ENCODE data around the gene MACROH2A2. TPM values are rescaled to one million over a fixed set of nuclear protein-coding genes. Genes with fewer than 3 reads are reported as not detected.
A peak's percentile ranks its signal among the peaks of the same experiment; 100 is the strongest.

Gene MACROH2A2
- total RNA-seq, 1 experiment from 2014 or later = not detected

GRCh38 chr10:70112071-70112470 lies 59.4 kb downstream of the MACROH2A2 start:
- no peak for DNase-seq
- Histone ChIP-seq H4K20me1 (ENCODE audit: insufficient read depth, low read depth, low read length) (no peaks in the 10 kb centered on the region), H3K4me3 (ENCODE audit: low read length) (no peak overlapping the region), H3K9me3 (ENCODE audit: low read length) (no peaks in the 10 kb centered on the region), H3K9me2 (replicated peaks; ENCODE audit: insufficient read depth, low read length) (no peaks in the 10 kb centered on the region), H3K27ac (ENCODE audit: low read length) (no peak overlapping the region), H3K4me1 (ENCODE audit: low read length) (no peaks in the 10 kb centered on the region), H3K4me2 (ENCODE audit: low read depth, low read length, poor library complexity, severe bottlenecking) (no peak overlapping the region), H3K27me3 (ENCODE audit: low read length) (no peaks in the 10 kb centered on the region), H3K79me2 (ENCODE audit: low read length) (no peaks in the 10 kb centered on the region), H3K36me3 (ENCODE audit: insufficient read depth, low read length) (0 out of 2 replicates have a peak, but pooled peaks cover 7% of the 10 kb centered on the region), H2AFZ (ENCODE audit: low read length) (no peak overlapping the region), H3K9ac (ENCODE audit: low read length) (no peak overlapping the region)

- H3K9me3 ChIP-seq (ENCODE audit: low read length) = no peaks in the 10 kb centered on the region
- H4K20me1 ChIP-seq (ENCODE audit: insufficient read depth, low read depth, low read length) = no peaks in the 10 kb centered on the region
- no peaks in the 10 kb centered on the region for H3K9me2 ChIP-seq (replicated peaks; ENCODE audit: insufficient read depth, low read length)
- no peak for DNase-seq
- no peaks in the 10 kb centered on the region for H3K79me2 ChIP-seq (ENCODE audit: low read length)
- no peak overlapping the region for H3K4me3 ChIP-seq (ENCODE audit: low read length)
- no peak overlapping the region for H3K4me2 ChIP-seq (ENCODE audit: low read depth, low read length, poor library complexity, severe bottlenecking)
- no peaks in the 10 kb centered on the region for H3K27me3 ChIP-seq (ENCODE audit: low read length)
- no peak overlapping the region for H3K9ac ChIP-seq (ENCODE audit: low read length)
- no peaks in the 10 kb centered on the region for H3K4me1 ChIP-seq (ENCODE audit: low read length)
- H3K36me3 ChIP-seq (ENCODE audit: insufficient read depth, low read length) = peaks cover 10% of the 10 kb centered on the region; the same call in 1 of the 2 replicates
- H3K27ac ChIP-seq (ENCODE audit: low read length) = no peak overlapping the region
- no peak overlapping the region for H2AFZ ChIP-seq (ENCODE audit: low read length)
These were observed 62.3 kb downstream of the MACROH2A2 start for GRCh38 chr10:70114902-70115301.

GRCh38 chr10:70115948-70116682 lies 63.5 kb downstream of the MACROH2A2 start:
- no peaks in the 10 kb centered on the region for H3K9me2 ChIP-seq (replicated peaks; ENCODE audit: insufficient read depth, low read length)

GRCh38 chr10:70117646-70118045 lies 65.0 kb downstream of the MACROH2A2 start:
- DNase-seq = no peak
- Histone ChIP-seq H3K4me2 (ENCODE audit: low read depth, low read length, poor library complexity, severe bottlenecking) (no peak overlapping the region), H3K27ac (ENCODE audit: low read length) (no peak overlapping the region), H3K9ac (ENCODE audit: low read length) (no peak overlapping the region), H3K9me2 (replicated peaks; ENCODE audit: insufficient read depth, low read length) (no peaks in the 10 kb centered on the region), H4K20me1 (ENCODE audit: insufficient read depth, low read depth, low read length) (no peaks in the 10 kb centered on the region), H3K4me3 (ENCODE audit: low read length) (no peak overlapping the region), H3K4me1 (ENCODE audit: low read length) (no peaks in the 10 kb centered on the region), H3K36me3 (ENCODE audit: insufficient read depth, low read length) (peaks cover 11% of the 10 kb centered on the region; the same call in 1 of the 2 replicates), H3K79me2 (ENCODE audit: low read length) (no peaks in the 10 kb centered on the region), H3K9me3 (ENCODE audit: low read length) (no peaks in the 10 kb centered on the region), H2AFZ (ENCODE audit: low read length) (no peak overlapping the region), H3K27me3 (ENCODE audit: low read length) (no peaks in the 10 kb centered on the region)

More at GRCh38 chr10:70115948-70116682, 63.5 kb downstream of the MACROH2A2 start:
- no peaks in the 10 kb centered on the region for H3K4me1 ChIP-seq (ENCODE audit: low read length)
- H3K27me3 ChIP-seq (ENCODE audit: low read length) = no peaks in the 10 kb centered on the region
- no peak overlapping the region for H3K4me2 ChIP-seq (ENCODE audit: low read depth, low read length, poor library complexity, severe bottlenecking)
- H3K36me3 ChIP-seq (ENCODE audit: insufficient read depth, low read length) = peaks cover 11% of the 10 kb centered on the region; the same call in 1 of the 2 replicates
- no peak overlapping the region for H3K9ac ChIP-seq (ENCODE audit: low read length)
- no peaks in the 10 kb centered on the region for H4K20me1 ChIP-seq (ENCODE audit: insufficient read depth, low read depth, low read length)
- no peaks in the 10 kb centered on the region for H3K9me3 ChIP-seq (ENCODE audit: low read length)
- no peaks in the 10 kb centered on the region for H3K79me2 ChIP-seq (ENCODE audit: low read length)
- H3K4me3 ChIP-seq (ENCODE audit: low read length) = no peak overlapping the region
- H2AFZ ChIP-seq (ENCODE audit: low read length) = no peak overlapping the region
- H3K27ac ChIP-seq (ENCODE audit: low read length) = no peak overlapping the region
- DNase-seq = peak; percentile 76

- no peak for DNase-seq
- Histone ChIP-seq H3K79me2 (ENCODE audit: low read length) (no peaks in the 10 kb centered on the region), H3K9me2 (replicated peaks; ENCODE audit: insufficient read depth, low read length) (no peaks in the 10 kb centered on the region), H3K4me3 (ENCODE audit: low read length) (no peak overlapping the region), H4K20me1 (ENCODE audit: insufficient read depth, low read depth, low read length) (no peaks in the 10 kb centered on the region), H3K4me1 (ENCODE audit: low read length) (no peaks in the 10 kb centered on the region), H2AFZ (ENCODE audit: low read length) (no peak overlapping the region), H3K27ac (ENCODE audit: low read length) (no peak overlapping the region), H3K27me3 (ENCODE audit: low read length) (no peaks in the 10 kb centered on the region), H3K4me2 (ENCODE audit: low read depth, low read length, poor library complexity, severe bottlenecking) (no peak overlapping the region), H3K9ac (ENCODE audit: low read length) (no peak overlapping the region), H3K9me3 (ENCODE audit: low read length) (no peaks in the 10 kb centered on the region), H3K36me3 (ENCODE audit: insufficient read depth, low read length) (peaks cover 11% of the 10 kb centered on the region; the same call in 1 of the 2 replicates)
These were observed 65.5 kb downstream of the MACROH2A2 start for GRCh38 chr10:70118196-70118595.

GRCh38 chr10:70119197-70119596 lies 66.6 kb downstream of the MACROH2A2 start:
- H3K9me3 ChIP-seq (ENCODE audit: low read length) = no peaks in the 10 kb centered on the region
- no peaks in the 10 kb centered on the region for H4K20me1 ChIP-seq (ENCODE audit: insufficient read depth, low read depth, low read length)
- H3K27me3 ChIP-seq (ENCODE audit: low read length) = no peaks in the 10 kb centered on the region
- DNase-seq = no peak
- H3K9me2 ChIP-seq (replicated peaks; ENCODE audit: insufficient read depth, low read length) = no peaks in the 10 kb centered on the region
- H3K4me2 ChIP-seq (ENCODE audit: low read depth, low read length, poor library complexity, severe bottlenecking) = no peak overlapping the region
- no peak overlapping the region for H3K27ac ChIP-seq (ENCODE audit: low read length)
- no peaks in the 10 kb centered on the region for H3K79me2 ChIP-seq (ENCODE audit: low read length)
- no peak overlapping the region for H2AFZ ChIP-seq (ENCODE audit: low read length)
- H3K9ac ChIP-seq (ENCODE audit: low read length) = no peak overlapping the region
- no peaks in the 10 kb centered on the region for H3K4me1 ChIP-seq (ENCODE audit: low read length)
- no peak overlapping the region for H3K4me3 ChIP-seq (ENCODE audit: low read length)
- peaks cover 8% of the 10 kb centered on the region; the same call in 1 of the 2 replicates for H3K36me3 ChIP-seq (ENCODE audit: insufficient read depth, low read length)

- peaks cover 8% of the 10 kb centered on the region; the same call in 1 of the 2 replicates for H3K36me3 ChIP-seq (ENCODE audit: insufficient read depth, low read length)
- H3K4me1 ChIP-seq (ENCODE audit: low read length) = no peaks in the 10 kb centered on the region
- no peak overlapping the region for H3K9ac ChIP-seq (ENCODE audit: low read length)
- H3K9me3 ChIP-seq (ENCODE audit: low read length) = no peaks in the 10 kb centered on the region
- no peak for DNase-seq
- H3K4me2 ChIP-seq (ENCODE audit: low read depth, low read length, poor library complexity, severe bottlenecking) = no peak overlapping the region
- H3K79me2 ChIP-seq (ENCODE audit: low read length) = peaks cover 1% of the 10 kb centered on the region; the same call in 1 of the 2 replicates
- H3K4me3 ChIP-seq (ENCODE audit: low read length) = no peak overlapping the region
- no peaks in the 10 kb centered on the region for H3K27me3 ChIP-seq (ENCODE audit: low read length)
- no peak overlapping the region for H2AFZ ChIP-seq (ENCODE audit: low read length)
- no peaks in the 10 kb centered on the region for H4K20me1 ChIP-seq (ENCODE audit: insufficient read depth, low read depth, low read length)
- H3K9me2 ChIP-seq (replicated peaks; ENCODE audit: insufficient read depth, low read length) = no peaks in the 10 kb centered on the region
- no peak overlapping the region for H3K27ac ChIP-seq (ENCODE audit: low read length)
These were observed 67.0 kb downstream of the MACROH2A2 start for GRCh38 chr10:70119623-70120022.

GRCh38 chr10:70120417-70120816 lies 67.8 kb downstream of the MACROH2A2 start:
- no peaks in the 10 kb centered on the region for H3K9me2 ChIP-seq (replicated peaks; ENCODE audit: insufficient read depth, low read length)
- DNase-seq = no peak
- no peaks in the 10 kb centered on the region for H3K27me3 ChIP-seq (ENCODE audit: low read length)
- no peaks in the 10 kb centered on the region for H4K20me1 ChIP-seq (ENCODE audit: insufficient read depth, low read depth, low read length)
- no peak overlapping the region for H3K9ac ChIP-seq (ENCODE audit: low read length)
- no peaks in the 10 kb centered on the region for H3K4me1 ChIP-seq (ENCODE audit: low read length)
- H3K9me3 ChIP-seq (ENCODE audit: low read length) = no peaks in the 10 kb centered on the region
- H3K4me2 ChIP-seq (ENCODE audit: low read depth, low read length, poor library complexity, severe bottlenecking) = no peak overlapping the region
- H3K36me3 ChIP-seq (ENCODE audit: insufficient read depth, low read length) = peaks cover 8% of the 10 kb centered on the region; the same call in 1 of the 2 replicates
- peaks cover 3% of the 10 kb centered on the region; the same call in 1 of the 2 replicates for H3K79me2 ChIP-seq (ENCODE audit: low read length)
- H3K27ac ChIP-seq (ENCODE audit: low read length) = no peak overlapping the region
- no peak overlapping the region for H2AFZ ChIP-seq (ENCODE audit: low read length)
- no peak overlapping the region for H3K4me3 ChIP-seq (ENCODE audit: low read length)

Data from Karpas-422 (cell line).